Measurements from ENCODE around the gene MICAL3. TPM values are rescaled to one million over a fixed set of nuclear protein-coding genes. Genes with fewer than 3 reads are reported as not detected.

The MICAL3 gene
- polyA plus RNA-seq, 3 donors, result 0.23 to 0.84 TPM; not detected in 1

DNA sequence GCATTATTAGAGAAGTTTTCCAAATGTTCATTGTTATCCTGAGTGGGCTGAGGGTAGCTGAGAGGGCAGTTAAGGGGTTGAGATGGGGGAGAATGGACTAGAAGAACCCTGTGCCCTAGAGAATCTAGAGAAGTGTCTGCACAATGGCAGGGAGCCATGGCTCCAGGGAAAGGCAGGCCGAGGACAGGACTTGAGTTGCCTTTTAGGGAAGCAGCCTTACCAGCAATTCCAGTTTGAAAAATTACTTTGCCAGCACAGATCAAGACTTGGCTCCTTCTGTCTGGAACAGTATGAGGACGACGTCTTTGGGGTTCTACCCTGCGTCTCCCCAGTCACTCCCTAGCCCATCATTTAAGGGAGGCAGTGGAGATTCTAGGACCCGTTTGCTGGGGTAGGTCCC is 25.7 kb upstream of the MICAL3 start:
- no peak for DNase-seq
- Histone ChIP-seq H3K36me3 (replicated peaks in 1 of 2; ENCODE audit: control insufficient read depth in 1 of 2, insufficient read depth in 2 of 2, low read length in 2 of 2) (no peaks in the 10 kb centered on the region), H2AFZ (ENCODE audit: insufficient read depth, low read depth, low read length, poor library complexity, severe bottlenecking) (no peak overlapping the region), H3K9ac (ENCODE audit: insufficient read depth, low read length, poor library complexity, severe bottlenecking) (no peak overlapping the region), H3K4me3 (replicated peaks in 1 of 3; ENCODE audit: low read depth in 2 of 3, low read length in 3 of 3) (no peak overlapping the region), H3K27me3 (ENCODE audit: control insufficient read depth in 2 of 2, insufficient read depth in 2 of 2, low read length in 2 of 2) (peaks cover 0 to 8% of the 10 kb centered on the region in 2 donors), H3K27ac (ENCODE audit: low read depth in 1 of 2, low read length in 2 of 2) (no peak overlapping the region), H4K20me1 (ENCODE audit: insufficient read depth, low read length) (no peaks in the 10 kb centered on the region), H3K4me2 (replicated peaks; ENCODE audit: extremely low read depth, low read length, poor library complexity, severe bottlenecking) (no peak overlapping the region), H3K79me2 (ENCODE audit: insufficient read depth, low read length) (no peaks in the 10 kb centered on the region), H3K9me3 (replicated peaks in 1 of 2; ENCODE audit: control insufficient read depth in 1 of 2, insufficient read depth in 1 of 2, low read length in 2 of 2) (no peaks in the 10 kb centered on the region), H3K4me1 (ENCODE audit: control insufficient read depth in 1 of 2, insufficient read depth in 2 of 2, low read length in 2 of 2) (no peaks in the 10 kb centered on the region)
- H3K27ac Mint-ChIP-seq, result no peak overlapping the region
- peaks cover 11 to 20% (median 12%) of the 10 kb centered on the region in 3 donors for H3K27me3 Mint-ChIP-seq (ENCODE audit: low read depth in 3 of 3)
- H3K4me1 Mint-ChIP-seq, result peaks cover 7% of the 10 kb centered on the region
- 100% methylated on average over 1 of the region's 5 CpGs for WGBS (ENCODE audit: insufficient coverage)
- TF ChIP-seq, protein P1, sequence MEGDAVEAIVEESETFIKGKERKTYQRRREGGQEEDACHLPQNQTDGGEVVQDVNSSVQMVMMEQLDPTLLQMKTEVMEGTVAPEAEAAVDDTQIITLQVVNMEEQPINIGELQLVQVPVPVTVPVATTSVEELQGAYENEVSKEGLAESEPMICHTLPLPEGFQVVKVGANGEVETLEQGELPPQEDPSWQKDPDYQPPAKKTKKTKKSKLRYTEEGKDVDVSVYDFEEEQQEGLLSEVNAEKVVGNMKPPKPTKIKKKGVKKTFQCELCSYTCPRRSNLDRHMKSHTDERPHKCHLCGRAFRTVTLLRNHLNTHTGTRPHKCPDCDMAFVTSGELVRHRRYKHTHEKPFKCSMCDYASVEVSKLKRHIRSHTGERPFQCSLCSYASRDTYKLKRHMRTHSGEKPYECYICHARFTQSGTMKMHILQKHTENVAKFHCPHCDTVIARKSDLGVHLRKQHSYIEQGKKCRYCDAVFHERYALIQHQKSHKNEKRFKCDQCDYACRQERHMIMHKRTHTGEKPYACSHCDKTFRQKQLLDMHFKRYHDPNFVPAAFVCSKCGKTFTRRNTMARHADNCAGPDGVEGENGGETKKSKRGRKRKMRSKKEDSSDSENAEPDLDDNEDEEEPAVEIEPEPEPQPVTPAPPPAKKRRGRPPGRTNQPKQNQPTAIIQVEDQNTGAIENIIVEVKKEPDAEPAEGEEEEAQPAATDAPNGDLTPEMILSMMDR (IDR thresholded peaks at IDR 0.05), result no peak
- peaks cover 0 to 2% (median 0%) of the 10 kb centered on the region in 7 donors for H3K9me3 Mint-ChIP-seq
- intact Hi-C loops (cut with micrococcal nuclease), result no loop called here
- no peaks in the 10 kb centered on the region for H3K36me3 Mint-ChIP-seq
- H3K4me3 Mint-ChIP-seq, result no peak overlapping the region

DNA sequence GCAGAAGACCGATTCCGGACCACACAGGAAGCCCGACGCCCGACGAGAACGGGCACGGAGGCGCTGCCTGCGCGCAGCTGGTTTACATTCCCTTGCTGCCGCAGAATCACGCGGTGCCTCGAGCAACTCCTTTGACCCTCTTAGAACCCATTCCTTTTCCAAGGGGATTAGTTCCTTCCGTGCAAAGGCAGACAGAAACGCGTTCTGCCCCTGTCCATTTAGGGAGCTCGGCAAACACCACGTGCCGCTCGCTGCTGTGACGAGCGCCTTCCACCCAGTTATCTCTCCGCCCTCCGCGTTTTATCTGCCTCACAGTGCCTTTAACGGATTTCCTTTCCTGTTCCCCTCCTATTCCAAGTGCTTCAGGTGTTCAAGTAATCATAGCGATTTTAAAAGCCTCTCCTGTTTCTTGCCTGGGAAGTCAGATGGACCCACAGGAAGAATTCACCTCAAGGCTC is 24.1 kb upstream of the MICAL3 start:
- WGBS (ENCODE audit: insufficient coverage), result 58% methylated on average over 24 of the region's 29 CpGs

More for the DNA sequence above, 24.1 kb upstream of the MICAL3 start:
- intact Hi-C loops (cut with micrococcal nuclease), result no loop called here
- Histone ChIP-seq H3K9ac (ENCODE audit: insufficient read depth, low read length, poor library complexity, severe bottlenecking) (no peak overlapping the region), H2AFZ (ENCODE audit: insufficient read depth, low read depth, low read length, poor library complexity, severe bottlenecking) (peak overlapping the region; percentile 35), H3K36me3 (replicated peaks in 1 of 2; ENCODE audit: control insufficient read depth in 1 of 2, insufficient read depth in 2 of 2, low read length in 2 of 2) (no peaks in the 10 kb centered on the region), H3K27me3 (ENCODE audit: control insufficient read depth in 2 of 2, insufficient read depth in 2 of 2, low read length in 2 of 2) (peaks cover 0 to 8% of the 10 kb centered on the region in 2 donors), H3K9me3 (replicated peaks in 1 of 2; ENCODE audit: control insufficient read depth in 1 of 2, insufficient read depth in 1 of 2, low read length in 2 of 2) (no peaks in the 10 kb centered on the region), H3K4me1 (ENCODE audit: control insufficient read depth in 1 of 2, insufficient read depth in 2 of 2, low read length in 2 of 2) (no peaks in the 10 kb centered on the region), H3K79me2 (ENCODE audit: insufficient read depth, low read length) (no peaks in the 10 kb centered on the region), H3K4me3 (replicated peaks in 1 of 3; ENCODE audit: low read depth in 2 of 3, low read length in 3 of 3) (no peak overlapping the region), H3K27ac (ENCODE audit: low read depth in 1 of 2, low read length in 2 of 2) (no peak overlapping the region), H3K4me2 (replicated peaks; ENCODE audit: extremely low read depth, low read length, poor library complexity, severe bottlenecking) (no peak overlapping the region), H4K20me1 (ENCODE audit: insufficient read depth, low read length) (no peaks in the 10 kb centered on the region)
- peaks cover 0 to 2% (median 0%) of the 10 kb centered on the region in 7 donors for H3K9me3 Mint-ChIP-seq
- no peaks in the 10 kb centered on the region for H3K36me3 Mint-ChIP-seq
- H3K27ac Mint-ChIP-seq, result peak overlapping the region in 1 of 7 donors; percentile 45
- TF ChIP-seq, protein P1 (IDR thresholded peaks at IDR 0.05), result no peak
- no peak for DNase-seq
- peaks cover 7% of the 10 kb centered on the region for H3K4me1 Mint-ChIP-seq
- H3K27me3 Mint-ChIP-seq (ENCODE audit: low read depth in 3 of 3), result peaks cover 12 to 20% (median 14%) of the 10 kb centered on the region in 3 donors
- H3K4me3 Mint-ChIP-seq, result peak overlapping the region in 1 of 2 donors; percentile 67

Data from CD14-positive monocyte (primary cell).